Body of pancreas (tissue), 4 donors: Measurements from ENCODE around the gene GPR171.
"Not testable (repeated sequence)": the region's sequence is repeated elsewhere in the genome, so short reads cannot be mapped to it uniquely, and the experiment has no call there.

ENCODE experiments used
- POLR2A ChIP-seq, 3 donors: fragments of 450-650 bp; IDR thresholded peaks; one replicate each; pipeline ENCODE4 v1.6.1; 2016; ENCODE audit warnings: antibody characterized with exemption in 3 of 3, mild to moderate bottlenecking in 2 of 3
- TF ChIP-seq, protein P1 (sequence below), 7 experiments: fragments of 450-650 bp in 4 of 7; fragments of 200-600 bp in 3 of 7; sonication (generic) in 3 of 7; IDR thresholded peaks; one replicate each; pipeline ENCODE4 v1.5.1; 2016 to 2019; ENCODE audit warnings: antibody characterized with exemption in 7 of 7

DNA sequence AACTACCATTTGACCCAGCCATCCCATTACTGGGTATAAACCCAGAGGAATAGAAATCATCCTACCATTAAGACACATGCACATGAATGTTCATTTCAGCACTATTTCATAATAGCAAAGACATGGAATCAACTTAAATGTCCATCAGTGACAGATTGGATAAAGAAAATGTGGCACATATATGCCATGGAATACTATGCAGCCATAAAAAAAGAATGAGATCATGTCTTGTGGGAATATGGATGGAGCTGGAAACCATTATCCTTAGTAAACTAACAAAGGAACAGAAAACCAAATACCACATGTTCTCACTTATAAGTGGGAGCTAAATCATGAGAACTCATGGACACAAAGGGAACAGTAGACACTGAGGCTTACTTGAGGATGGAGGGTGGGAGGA, 29.4 kb upstream of the GPR171 start:
- TF ChIP-seq, protein P1, sequence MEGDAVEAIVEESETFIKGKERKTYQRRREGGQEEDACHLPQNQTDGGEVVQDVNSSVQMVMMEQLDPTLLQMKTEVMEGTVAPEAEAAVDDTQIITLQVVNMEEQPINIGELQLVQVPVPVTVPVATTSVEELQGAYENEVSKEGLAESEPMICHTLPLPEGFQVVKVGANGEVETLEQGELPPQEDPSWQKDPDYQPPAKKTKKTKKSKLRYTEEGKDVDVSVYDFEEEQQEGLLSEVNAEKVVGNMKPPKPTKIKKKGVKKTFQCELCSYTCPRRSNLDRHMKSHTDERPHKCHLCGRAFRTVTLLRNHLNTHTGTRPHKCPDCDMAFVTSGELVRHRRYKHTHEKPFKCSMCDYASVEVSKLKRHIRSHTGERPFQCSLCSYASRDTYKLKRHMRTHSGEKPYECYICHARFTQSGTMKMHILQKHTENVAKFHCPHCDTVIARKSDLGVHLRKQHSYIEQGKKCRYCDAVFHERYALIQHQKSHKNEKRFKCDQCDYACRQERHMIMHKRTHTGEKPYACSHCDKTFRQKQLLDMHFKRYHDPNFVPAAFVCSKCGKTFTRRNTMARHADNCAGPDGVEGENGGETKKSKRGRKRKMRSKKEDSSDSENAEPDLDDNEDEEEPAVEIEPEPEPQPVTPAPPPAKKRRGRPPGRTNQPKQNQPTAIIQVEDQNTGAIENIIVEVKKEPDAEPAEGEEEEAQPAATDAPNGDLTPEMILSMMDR (IDR thresholded peaks at IDR 0.05) = not testable (repeated sequence)
- not testable (repeated sequence) for TF ChIP-seq POLR2A (IDR thresholded peaks at IDR 0.05)
